HepG2 (cell line): ENCODE measurements around the gene LSM2. TPM values are rescaled to one million over a fixed set of nuclear protein-coding genes. Genes with fewer than 3 reads are reported as not detected.
A peak's percentile ranks its signal among the peaks of the same experiment; 100 is the strongest.

ENCODE experiments used
- ATAC-seq: fragments of 200-7000 bp; cut with Tn5 transposase; 3 replicates; pipeline ENCODE4 v1.9.1; 2020; ENCODE audit warnings: mild to moderate bottlenecking, moderate library complexity
- BruUV-seq: library from RNA; stranded (reverse); fragments of 400-500 nt; replicated peaks from 2 replicates; lab custom pipeline; 2021; lab: Mats Ljungman, UMichigan
- CTCF ChIA-PET: fragments of 300-600 bp; formaldehyde crosslinking; extraction: SDS; loops from one replicate; lab custom pipeline; 2021; ENCODE audit warnings: low total read pairs, inconsistent platforms, low intra/inter-chr PET ratio; lab: Yijun Ruan, JAX
- POLR2A ChIA-PET: fragments of 350-600 bp; sonication (Branson Sonifier 250); formaldehyde crosslinking; loops from one replicate; lab custom pipeline; 2020; ENCODE audit warnings: antibody characterized with exemption, inconsistent platforms; lab: Yijun Ruan, JAX
- DNase-seq: peaks from one replicate; pipeline ENCODE4 v3.0.0-alpha.2; 2015; ENCODE audit warnings: low spot score
- FAIRE-seq: peaks from 3 replicates; lab custom pipeline; 2011; peaks lifted over from hg19 to GRCh38; lab: Jason Lieb, UNC
- H2AFZ ChIP-seq: one replicate; pipeline ENCODE4 v1.6.1; 2011; ENCODE audit warnings: low read length, inconsistent platforms
- H3K27ac ChIP-seq: fragments of 300-600 bp; 3 replicates; pipeline ENCODE4 v1.8.0; 2011; ENCODE audit warnings: mixed run types, mild to moderate bottlenecking, mixed read lengths, low read length, inconsistent platforms; ENCODE audit not compliant: insufficient read depth; ENCODE audit errors: extremely low read length
- H3K27me3 ChIP-seq, 2 experiments: fragments of 200-600 bp in 1 of 2; 2 replicates in 1 of 2; 3 replicates in 1 of 2; pipeline versions ENCODE4 v1.6.0 to v1.8.0; 2011; ENCODE audit warnings: low read length in 2 of 2, mild to moderate bottlenecking in 2 of 2, moderate library complexity in 2 of 2, inconsistent platforms in 1 of 2; ENCODE audit not compliant: insufficient read depth in 2 of 2, control insufficient read depth in 1 of 2
- H3K36me3 ChIP-seq, 2 experiments: fragments of 200-600 bp in 1 of 2; replicated peaks in 1 of 2; 2 replicates in 1 of 2; 3 replicates in 1 of 2; pipeline versions ENCODE4 v1.5.1 to v1.8.0; 2011; ENCODE audit warnings: low read length in 2 of 2, inconsistent platforms in 1 of 2; ENCODE audit not compliant: insufficient read depth in 2 of 2, control insufficient read depth in 1 of 2
- H3K4me1 ChIP-seq: 2 replicates; pipeline ENCODE4 v1.5.1; 2012; ENCODE audit warnings: low read length, inconsistent platforms; ENCODE audit not compliant: insufficient read depth
- H3K4me2 ChIP-seq: 2 replicates; pipeline ENCODE4 v1.6.0; 2011; ENCODE audit warnings: low read depth, low read length, inconsistent platforms
- H3K4me3 ChIP-seq, 3 experiments: fragments of 200-600 bp in 1 of 3; sonication (generic), shearing (Covaris generic) in 1 of 3; replicated peaks in 1 of 3; 2 replicates each; pipeline ENCODE4 v1.5.1; 2011 to 2016; ENCODE audit warnings: low read length in 3 of 3, inconsistent platforms in 2 of 3, low read depth in 2 of 3, mild to moderate bottlenecking in 2 of 3, control low read depth in 1 of 3, mixed read lengths in 1 of 3; ENCODE audit not compliant: insufficient read depth in 1 of 3
- H3K79me2 ChIP-seq: one replicate; pipeline ENCODE4 v1.6.1; 2011; ENCODE audit warnings: low read length, inconsistent platforms; ENCODE audit not compliant: insufficient read depth
- H3K9ac ChIP-seq: 2 replicates; pipeline ENCODE4 v1.6.0; 2011; ENCODE audit warnings: mild to moderate bottlenecking, low read depth, low read length, inconsistent platforms; ENCODE audit not compliant: insufficient read depth
- H3K9me3 ChIP-seq: 2 replicates; pipeline ENCODE4 v1.5.1; 2012; ENCODE audit warnings: mild to moderate bottlenecking, low read length
- H4K20me1 ChIP-seq: 2 replicates; pipeline ENCODE4 v1.6.0; 2011; ENCODE audit warnings: inconsistent platforms, mild to moderate bottlenecking, low read length, moderate library complexity; ENCODE audit not compliant: insufficient read depth
- ATAD3A ChIP-seq: sonication (generic); formaldehyde crosslinking; IDR thresholded peaks from 2 replicates; pipeline ENCODE4 v1.4.0; 2020; ENCODE audit warnings: missing genetic modification reagents
- CHD4 ChIP-seq: fragments of 200-600 bp; sonication (generic); IDR thresholded peaks from 2 replicates; pipeline ENCODE4 v1.7.0; 2017; ENCODE audit warnings: mild to moderate bottlenecking, low read length, borderline replicate concordance
- GABPA ChIP-seq, 2 experiments: IDR thresholded peaks; 2 replicates each; pipeline ENCODE4 v1.6.1; 2011 to 2016; ENCODE audit warnings: low read depth in 2 of 2, low read length in 1 of 2, missing biosample characterization in 1 of 2, missing genetic modification characterization in 1 of 2
- HNRNPLL ChIP-seq: fragments of 200-400 bp; formaldehyde crosslinking; IDR thresholded peaks from 2 replicates; pipeline ENCODE4 v1.6.1; 2017; ENCODE audit warnings: mild to moderate bottlenecking, low read depth, low read length; ENCODE audit not compliant: poor library complexity, severe bottlenecking
- KAT2B ChIP-seq: fragments of 150-350 bp; IDR thresholded peaks from 2 replicates; pipeline ENCODE4 v1.6.1; 2014; ENCODE audit warnings: low read depth, low read length, borderline replicate concordance
- SNAI1 ChIP-seq: sonication (generic); formaldehyde crosslinking; IDR thresholded peaks from 2 replicates; pipeline ENCODE4 v1.5.0; 2020; ENCODE audit warnings: mild to moderate bottlenecking, missing genetic modification reagents, borderline replicate concordance
- STAG1 ChIP-seq: sonication (generic); formaldehyde crosslinking; IDR thresholded peaks from 2 replicates; pipeline ENCODE4 v1.4.0; 2020; ENCODE audit warnings: missing genetic modification reagents
- ZBTB3 ChIP-seq: sonication (generic); formaldehyde crosslinking; IDR thresholded peaks from 2 replicates; pipeline ENCODE4 v1.4.0; 2020; ENCODE audit warnings: low read depth, mild to moderate bottlenecking, moderate library complexity, missing genetic modification reagents, borderline replicate concordance
- ZNF616 ChIP-seq: sonication (generic); formaldehyde crosslinking; IDR thresholded peaks from 2 replicates; pipeline ENCODE4 v1.5.0; 2020; ENCODE audit warnings: low read depth, mild to moderate bottlenecking, missing genetic modification reagents
- ZNF879 ChIP-seq: sonication (generic); formaldehyde crosslinking; IDR thresholded peaks from 2 replicates; pipeline ENCODE4 v1.8.1; 2023; ENCODE audit warnings: missing genetic modification reagents
- WGBS: methylation state at CpG from one replicate; pipeline ENCODE4 v1.1.6; 2017; ENCODE audit warnings: low lambda C conversion rate; 5-methylcytosine and 5-hydroxymethylcytosine counted together
- in situ Hi-C: cut with HindIII; loops from 2 replicates; pipeline ENCODE4 v1.10.0; 2017; ENCODE audit warnings: low pct_unique_long_range_greater_than_20kb; ENCODE audit not compliant: extremely low pct_ligation_motif_present
- intact Hi-C: fragments of 100-400 bp; cut with micrococcal nuclease; formaldehyde crosslinking; loops from one replicate; pipeline ENCODE4 v1.10.0; 2022; ENCODE audit not compliant: unreplicated experiment
- polyA plus RNA-seq, 8 experiments: library from polyadenylated mRNA; depleted of rRNA in 3 of 8; stranded (reverse) in 7 of 8; unstranded in 1 of 8; fragments of >200 nt; fragmentation: Illumina TruSeq in 4 of 8; extraction: Trizol in 4 of 8; gene quantifications; 2 replicates each; pipeline versions ENCODE4 v1.2.1 to v1.2.3, GENCODE V29; 2011 to 2016; ENCODE audit warnings: low read depth in 4 of 8, missing spikeins in 1 of 8, mixed read lengths in 1 of 8; ENCODE audit not compliant: insufficient read depth in 1 of 8
- total RNA-seq, 5 experiments: library from RNA; depleted of rRNA; stranded (reverse); fragments of >200 nt; fragmentation: Illumina TruSeq; extraction: Trizol; gene quantifications; 2 replicates each; pipeline ENCODE4 v1.2.3, GENCODE V29; 2016; ENCODE audit warnings: low read depth in 1 of 5
- TF ChIP-seq, protein P1 (sequence below): sonication (generic); formaldehyde crosslinking; IDR thresholded peaks from 2 replicates; pipeline ENCODE4 v1.4.0; 2020; ENCODE audit warnings: missing genetic modification reagents
- TF ChIP-seq, protein P2 (sequence below): sonication (generic); formaldehyde crosslinking; IDR thresholded peaks from 2 replicates; pipeline ENCODE4 v1.8.1; 2023; ENCODE audit warnings: missing genetic modification reagents, mild to moderate bottlenecking, borderline replicate concordance

LSM2 gene
- total and polyA plus RNA-seq, 2 of the 13 experiments (the other 11 are each of a cell fraction or from before 2014, with no cell fraction given): 69.4 to 90.5 TPM

DNA sequence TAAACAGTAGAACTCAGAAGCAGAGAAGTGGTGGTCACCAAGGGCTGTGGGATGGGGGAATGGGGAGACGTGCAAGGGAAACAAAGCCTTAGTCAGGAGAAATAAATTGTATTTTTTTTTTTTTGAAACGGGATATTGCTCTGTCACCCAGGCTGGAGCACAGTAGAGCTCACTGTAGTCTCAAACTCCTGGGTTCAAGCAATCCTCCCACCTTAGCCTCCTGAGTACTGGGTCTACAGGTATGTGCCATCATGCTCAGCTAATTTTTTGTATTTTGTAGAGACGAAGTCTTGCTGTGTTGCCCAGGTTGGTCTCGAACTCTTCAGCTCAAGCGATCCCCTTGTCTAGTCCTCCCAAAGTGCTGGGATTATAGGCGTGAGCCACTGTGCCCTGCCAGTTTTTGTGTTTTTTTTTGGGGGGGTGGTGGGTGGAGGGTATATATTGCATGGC, 24.1 kb upstream of the LSM2 start (continued):
- TF ChIP-seq, protein P1, sequence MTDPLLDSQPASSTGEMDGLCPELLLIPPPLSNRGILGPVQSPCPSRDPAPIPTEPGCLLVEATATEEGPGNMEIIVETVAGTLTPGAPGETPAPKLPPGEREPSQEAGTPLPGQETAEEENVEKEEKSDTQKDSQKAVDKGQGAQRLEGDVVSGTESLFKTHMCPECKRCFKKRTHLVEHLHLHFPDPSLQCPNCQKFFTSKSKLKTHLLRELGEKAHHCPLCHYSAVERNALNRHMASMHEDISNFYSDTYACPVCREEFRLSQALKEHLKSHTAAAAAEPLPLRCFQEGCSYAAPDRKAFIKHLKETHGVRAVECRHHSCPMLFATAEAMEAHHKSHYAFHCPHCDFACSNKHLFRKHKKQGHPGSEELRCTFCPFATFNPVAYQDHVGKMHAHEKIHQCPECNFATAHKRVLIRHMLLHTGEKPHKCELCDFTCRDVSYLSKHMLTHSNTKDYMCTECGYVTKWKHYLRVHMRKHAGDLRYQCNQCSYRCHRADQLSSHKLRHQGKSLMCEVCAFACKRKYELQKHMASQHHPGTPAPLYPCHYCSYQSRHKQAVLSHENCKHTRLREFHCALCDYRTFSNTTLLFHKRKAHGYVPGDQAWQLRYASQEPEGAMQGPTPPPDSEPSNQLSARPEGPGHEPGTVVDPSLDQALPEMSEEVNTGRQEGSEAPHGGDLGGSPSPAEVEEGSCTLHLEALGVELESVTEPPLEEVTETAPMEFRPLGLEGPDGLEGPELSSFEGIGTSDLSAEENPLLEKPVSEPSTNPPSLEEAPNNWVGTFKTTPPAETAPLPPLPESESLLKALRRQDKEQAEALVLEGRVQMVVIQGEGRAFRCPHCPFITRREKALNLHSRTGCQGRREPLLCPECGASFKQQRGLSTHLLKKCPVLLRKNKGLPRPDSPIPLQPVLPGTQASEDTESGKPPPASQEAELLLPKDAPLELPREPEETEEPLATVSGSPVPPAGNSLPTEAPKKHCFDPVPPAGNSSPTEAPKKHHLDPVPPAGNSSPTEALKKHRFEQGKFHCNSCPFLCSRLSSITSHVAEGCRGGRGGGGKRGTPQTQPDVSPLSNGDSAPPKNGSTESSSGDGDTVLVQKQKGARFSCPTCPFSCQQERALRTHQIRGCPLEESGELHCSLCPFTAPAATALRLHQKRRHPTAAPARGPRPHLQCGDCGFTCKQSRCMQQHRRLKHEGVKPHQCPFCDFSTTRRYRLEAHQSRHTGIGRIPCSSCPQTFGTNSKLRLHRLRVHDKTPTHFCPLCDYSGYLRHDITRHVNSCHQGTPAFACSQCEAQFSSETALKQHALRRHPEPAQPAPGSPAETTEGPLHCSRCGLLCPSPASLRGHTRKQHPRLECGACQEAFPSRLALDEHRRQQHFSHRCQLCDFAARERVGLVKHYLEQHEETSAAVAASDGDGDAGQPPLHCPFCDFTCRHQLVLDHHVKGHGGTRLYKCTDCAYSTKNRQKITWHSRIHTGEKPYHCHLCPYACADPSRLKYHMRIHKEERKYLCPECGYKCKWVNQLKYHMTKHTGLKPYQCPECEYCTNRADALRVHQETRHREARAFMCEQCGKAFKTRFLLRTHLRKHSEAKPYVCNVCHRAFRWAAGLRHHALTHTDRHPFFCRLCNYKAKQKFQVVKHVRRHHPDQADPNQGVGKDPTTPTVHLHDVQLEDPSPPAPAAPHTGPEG (CRISPR knock-in tag): 0 out of 2 replicates have a peak, but pooled peaks have one; percentile 27

DNA sequence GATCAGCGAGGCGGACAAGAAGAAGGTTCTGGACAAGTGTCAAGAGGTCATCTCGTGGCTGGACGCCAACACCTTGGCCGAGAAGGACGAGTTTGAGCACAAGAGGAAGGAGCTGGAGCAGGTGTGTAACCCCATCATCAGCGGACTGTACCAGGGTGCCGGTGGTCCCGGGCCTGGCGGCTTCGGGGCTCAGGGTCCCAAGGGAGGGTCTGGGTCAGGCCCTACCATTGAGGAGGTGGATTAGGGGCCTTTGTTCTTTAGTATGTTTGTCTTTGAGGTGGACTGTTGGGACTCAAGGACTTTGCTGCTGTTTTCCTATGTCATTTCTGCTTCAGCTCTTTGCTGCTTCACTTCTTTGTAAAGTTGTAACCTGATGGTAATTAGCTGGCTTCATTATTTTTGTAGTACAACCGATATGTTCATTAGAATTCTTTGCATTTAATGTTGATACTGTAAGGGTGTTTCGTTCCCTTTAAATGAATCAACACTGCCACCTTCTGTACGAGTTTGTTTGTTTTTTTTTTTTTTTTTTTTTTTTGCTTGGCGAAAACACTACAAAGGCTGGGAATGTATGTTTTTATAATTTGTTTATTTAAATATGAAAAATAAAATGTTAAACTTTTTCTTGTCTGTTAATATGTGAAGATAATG, 23.0 kb upstream of the LSM2 start:
- peaks cover 44% of the 10 kb centered on the region for H3K4me1 ChIP-seq
- intact Hi-C loops: loop anchor here (1.0 to 10.0 kb wide), 6 partner anchors 34 to 162 kb away; partner anchors contain the start of genes CSNK2B, EHMT2, LY6G5B and NELFE
- peak overlapping the region; percentile 94 for H3K4me2 ChIP-seq
- H3K27ac ChIP-seq: peak overlapping the region; percentile 68
- no peak for DNase-seq
- no TSS peak for BruUV-seq
- FAIRE-seq: no peak
- in situ Hi-C loops: loop anchor here (5.0 kb wide), 1 partner anchor 57 kb away; no protein-coding TSS in a partner anchor
- CTCF ChIA-PET: interaction anchor here (0.8 to 2.2 kb wide), 8 partner anchors 34 to 149 kb away, joined by 3 to 16 read pairs (median 4); partner anchors contain the start of genes DDAH2, LY6G5C and VARS1
- POLR2A ChIA-PET: interaction anchor here (0.7 to 15.7 kb wide), 24 partner anchors 10 to 208 kb away, joined by 3 to 264 read pairs (median 5); partner anchors contain the start of genes BAG6, DDAH2, HSPA1A and HSPA1L
- no peaks in the 10 kb centered on the region; a peak in 1 of 5 replicates for H3K27me3 ChIP-seq
- no peaks in the 10 kb centered on the region for H3K36me3 ChIP-seq
- peaks cover 4% of the 10 kb centered on the region for H4K20me1 ChIP-seq
- peak overlapping the region; percentile 80 to 99 (median 97) for H3K4me3 ChIP-seq
- ATAC-seq: no peak
- peaks cover 35% of the 10 kb centered on the region for H3K79me2 ChIP-seq
- H3K9me3 ChIP-seq: no peaks in the 10 kb centered on the region
- H3K9ac ChIP-seq: peak overlapping the region; percentile 81
- no peak overlapping the region for H2AFZ ChIP-seq
- WGBS: under 1% methylated on average over 10 of the region's 15 CpGs
- TF ChIP-seq ZNF616 (CRISPR knock-in tag): no peak
- no peak for TF ChIP-seq SNAI1 (CRISPR knock-in tag)
- TF ChIP-seq ZNF879 (CRISPR knock-in tag): no peak
- TF ChIP-seq ATAD3A (CRISPR knock-in tag): no peak
- TF ChIP-seq, protein P2, sequence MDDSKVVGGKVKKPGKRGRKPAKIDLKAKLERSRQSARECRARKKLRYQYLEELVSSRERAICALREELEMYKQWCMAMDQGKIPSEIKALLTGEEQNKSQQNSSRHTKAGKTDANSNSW (CRISPR knock-in tag): no peak
- no peak for TF ChIP-seq GABPA (IDR thresholded peaks at IDR 0.05; ENCODE audit: low read depth, low read length)
- peak; percentile 4; the same call in 1 of the 2 replicates for TF ChIP-seq GABPA (CRISPR knock-in tag; IDR thresholded peaks at IDR 0.05; ENCODE audit: low read depth)
- no peak for TF ChIP-seq HNRNPLL
- no peak for TF ChIP-seq KAT2B
- TF ChIP-seq STAG1 (CRISPR knock-in tag): peak; percentile 69
- 0 out of 2 replicates have a peak, but pooled peaks have one; percentile 14 for TF ChIP-seq CHD4
- no peak for TF ChIP-seq ZBTB3 (CRISPR knock-in tag)
